HG03520 (cell line): ENCODE data around the gene WFS1.

ENCODE experiments used
- ATAC-seq: cut with Tn5 transposase; IDR thresholded peaks from one replicate; pipeline ENCODE4 v1.9.1; 2021; ENCODE audit warnings: mild to moderate bottlenecking, moderate library complexity; ENCODE audit not compliant: unreplicated experiment

The WFS1 gene

GRCh38 chr4:6269616-6270511, at the start of gene WFS1:
WFS1 (plus strand) TSS chr4:6269850; CDS start chr4:6277456, 7,606 bp downstream.
- peak; percentile 100 for ATAC-seq

- ATAC-seq, result no peak
Measured at GRCh38 chr4:6221301-6221850, 48.3 kb upstream of the WFS1 start.

- ATAC-seq, result no peak
Measured at GRCh38 chr4:6221851-6222760, 47.5 kb upstream of the WFS1 start.

- no peak for ATAC-seq
Measured at GRCh38 chr4:6222761-6223292, 46.8 kb upstream of the WFS1 start.

- no peak for ATAC-seq
Measured at GRCh38 chr4:6224735-6225134, 44.9 kb upstream of the WFS1 start.

- ATAC-seq, result no peak
Measured at GRCh38 chr4:6225469-6225868, 44.2 kb upstream of the WFS1 start.

- ATAC-seq, result no peak
Measured at GRCh38 chr4:6226506-6226905, 43.1 kb upstream of the WFS1 start.

GRCh38 chr4:6227412-6228157, 42.1 kb upstream of the WFS1 start:
- ATAC-seq, result no peak

- no peak for ATAC-seq
Measured at GRCh38 chr4:6228158-6229067, 41.2 kb upstream of the WFS1 start.

- ATAC-seq, result no peak
Measured at GRCh38 chr4:6229095-6229494, 40.6 kb upstream of the WFS1 start.

GRCh38 chr4:6229671-6230501, 39.8 kb upstream of the WFS1 start:
- no peak for ATAC-seq

GRCh38 chr4:6230502-6230785, 39.2 kb upstream of the WFS1 start:
- ATAC-seq, result no peak

GRCh38 chr4:6230827-6231662, 38.6 kb upstream of the WFS1 start:
- ATAC-seq, result no peak

- no peak for ATAC-seq
Measured at GRCh38 chr4:6231663-6232165, 37.9 kb upstream of the WFS1 start.

GRCh38 chr4:6232836-6233785, 36.5 kb upstream of the WFS1 start:
- ATAC-seq, result no peak

- no peak for ATAC-seq
Measured at GRCh38 chr4:6233929-6234328, 35.7 kb upstream of the WFS1 start.

- no peak for ATAC-seq
Measured at GRCh38 chr4:6235012-6235411, 34.6 kb upstream of the WFS1 start.
